Nasal cavity respiratory epithelium epithelial cell of viscerocranial mucosa (primary cell): ENCODE data around the gene CHRNB1. TPM values are rescaled to one million over a fixed set of nuclear protein-coding genes. Genes with fewer than 3 reads are reported as not detected.

Experiments used
- total RNA-seq: library from RNA; depleted of rRNA; stranded (reverse); fragments of >200 nt; gene quantifications from 2 replicates; pipeline ENCODE4 v1.2.3, GENCODE V29; 2014

CHRNB1 gene
- total RNA-seq, result 7.6 and 14.7 TPM in 2 replicates

GRCh38 chr17:7444682-7445618 is at the start of gene CHRNB1:
TSS of gene CHRNB1 (plus strand) at chr17:7445061. CDS start at chr17:7445128, 67 bp downstream.

GRCh38 chr17:7403977-7404736 is 40.7 kb upstream of the CHRNB1 start, which contains the start of gene TMEM256:
TSS of gene TMEM256 (minus strand) at chr17:7404097. CDS start at chr17:7404084, 13 bp downstream.

GRCh38 chr17:7407485-7408251 is 37.2 kb upstream of the CHRNB1 start, which contains the start of gene NLGN2:
TSS of gene NLGN2 (plus strand) at chr17:7407845. CDS start at chr17:7408256, 411 bp downstream.

GRCh38 chr17:7419819-7420610 is 24.8 kb upstream of the CHRNB1 start, which contains the start of gene SPEM1:
TSS of gene SPEM1 (plus strand) at chr17:7420324. CDS start at chr17:7420385, 61 bp downstream.

GRCh38 chr17:7425316-7425715 is 19.5 kb upstream of the CHRNB1 start, which contains the start of gene SPEM2:
TSS of gene SPEM2 (plus strand) at chr17:7425616. CDS start at chr17:7425689, 73 bp downstream.

GRCh38 chr17:7428557-7428956 is 16.3 kb upstream of the CHRNB1 start, which contains the start of gene SPEM3:
TSS of gene SPEM3 (plus strand) at chr17:7428857. CDS start at chr17:7428903, 46 bp downstream.

GRCh38 chr17:7439462-7440112 is 5.3 kb upstream of the CHRNB1 start, which contains the start of gene FGF11:
TSS of gene FGF11 (plus strand) at chr17:7439512. CDS start at chr17:7439621, 109 bp downstream.

GRCh38 chr17:7479213-7480088 is 34.6 kb downstream of the CHRNB1 start, which contains the start of gene ZBTB4:
TSS of gene ZBTB4 (minus strand) at chr17:7479631. CDS start at chr17:7466801, 12,830 bp downstream.

GRCh38 chr17:7481275-7481674 is 36.4 kb downstream of the CHRNB1 start, which contains the start of gene SLC35G6:
TSS of gene SLC35G6 (plus strand) at chr17:7481446. CDS start at chr17:7481517, 71 bp downstream.

GRCh38 chr17:7484067-7484918 is 39.4 kb downstream of the CHRNB1 start, which contains the start of gene POLR2A:
TSS of gene POLR2A (plus strand) at chr17:7484366.

Other genes with a start within 250 kb of the CHRNB1 start
- gene DLG4, start 225.2 kb upstream of the CHRNB1 start, total RNA-seq, result 1.0 and 9.3 TPM in 2 replicates
- 172 and 221 TPM in 2 replicates for gene ACADVL, start 225.1 kb upstream of the CHRNB1 start, total RNA-seq
- 62.4 and 66.6 TPM in 2 replicates for gene DVL2, start 210.5 kb upstream of the CHRNB1 start, total RNA-seq
- gene PHF23, start 205.6 kb upstream of the CHRNB1 start, total RNA-seq, result 27.0 and 32.2 TPM in 2 replicates
- 57.8 and 81.4 TPM in 2 replicates for gene GABARAP, start 202.6 kb upstream of the CHRNB1 start, total RNA-seq
- 26.3 and 49.0 TPM in 2 replicates for gene CTDNEP1, start 193.3 kb upstream of the CHRNB1 start, total RNA-seq
- 11.0 and 16.7 TPM in 2 replicates for gene ELP5, start 192.8 kb upstream of the CHRNB1 start, total RNA-seq
- gene CLDN7, start 182.6 kb upstream of the CHRNB1 start, total RNA-seq, result 453 and 573 TPM in 2 replicates
- under 0.01 and 0.14 TPM in 2 replicates for gene SLC2A4, start 163.3 kb upstream of the CHRNB1 start, total RNA-seq
- 0.34 and 1.1 TPM in 2 replicates for gene YBX2, start 150.4 kb upstream of the CHRNB1 start, total RNA-seq
- 435 and 611 TPM in 2 replicates for gene EIF5A, start 137.4 kb upstream of the CHRNB1 start, total RNA-seq
- gene GPS2, start 129.7 kb upstream of the CHRNB1 start, total RNA-seq, result 29.4 and 30.4 TPM in 2 replicates
- 15.7 and 22.5 TPM in 2 replicates for gene NEURL4, start 115.7 kb upstream of the CHRNB1 start, total RNA-seq
- gene ACAP1, start 108.5 kb upstream of the CHRNB1 start, total RNA-seq, result 0.34 and 0.71 TPM in 2 replicates
- gene KCTD11, start 92.9 kb upstream of the CHRNB1 start, total RNA-seq, result 7.2 and 21.0 TPM in 2 replicates
- not detected in 2 replicates for gene TMEM95, start 89.9 kb upstream of the CHRNB1 start, total RNA-seq
- 5.8 and 10.6 TPM in 2 replicates for gene TNK1, start 64.0 kb upstream of the CHRNB1 start, total RNA-seq
- gene PLSCR3, start 50.5 kb upstream of the CHRNB1 start, total RNA-seq, result 12.6 and 28.2 TPM in 2 replicates
- gene TMEM256, start 41.0 kb upstream of the CHRNB1 start, total RNA-seq, result 26.6 and 88.9 TPM in 2 replicates
- 1.4 and 6.1 TPM in 2 replicates for gene NLGN2, start 37.2 kb upstream of the CHRNB1 start, total RNA-seq
- not detected in 2 replicates for gene SPEM1, start 24.7 kb upstream of the CHRNB1 start, total RNA-seq
- not detected in 2 replicates for gene SPEM2, start 19.4 kb upstream of the CHRNB1 start, total RNA-seq
- not detected in 2 replicates for gene SPEM3, start 16.2 kb upstream of the CHRNB1 start, total RNA-seq
- gene TMEM102, start 9.6 kb upstream of the CHRNB1 start, total RNA-seq, result 10.3 and 10.7 TPM in 2 replicates
- 19.1 and 44.3 TPM in 2 replicates for gene FGF11, start 5.5 kb upstream of the CHRNB1 start, total RNA-seq
- gene ZBTB4, start 34.6 kb downstream of the CHRNB1 start, total RNA-seq, result 17.4 and 37.4 TPM in 2 replicates
- gene SLC35G6, start 36.4 kb downstream of the CHRNB1 start, total RNA-seq, result not detected in 2 replicates
- gene POLR2A, start 39.3 kb downstream of the CHRNB1 start, total RNA-seq, result 75.9 and 140 TPM in 2 replicates
- 0.34 and 2.5 TPM in 2 replicates for gene TNFSF12, start 104.0 kb downstream of the CHRNB1 start, total RNA-seq
- 2.6 and 3.8 TPM in 2 replicates for gene TNFSF13, start 113.7 kb downstream of the CHRNB1 start, total RNA-seq
- gene SENP3, start 116.9 kb downstream of the CHRNB1 start, total RNA-seq, result 76.8 and 126 TPM in 2 replicates
- gene CD68, start 134.6 kb downstream of the CHRNB1 start, total RNA-seq, result 8.3 and 13.7 TPM in 2 replicates
- gene MPDU1, start 138.8 kb downstream of the CHRNB1 start, total RNA-seq, result 31.0 and 32.5 TPM in 2 replicates
- gene SOX15, start 145.0 kb downstream of the CHRNB1 start, total RNA-seq, result 38.7 and 54.0 TPM in 2 replicates
- gene FXR2, start 169.8 kb downstream of the CHRNB1 start, total RNA-seq, result 39.1 and 51.3 TPM in 2 replicates
- gene SAT2, start 182.8 kb downstream of the CHRNB1 start, total RNA-seq, result 22.5 and 23.2 TPM in 2 replicates
- gene SHBG, start 185.1 kb downstream of the CHRNB1 start, total RNA-seq, result under 0.01 and 0.21 TPM in 2 replicates
- not detected in 2 replicates for gene ATP1B2, start 205.9 kb downstream of the CHRNB1 start, total RNA-seq
- gene TP53, start 242.4 kb downstream of the CHRNB1 start, total RNA-seq, result 26.7 and 40.1 TPM in 2 replicates
- gene WRAP53, start 243.4 kb downstream of the CHRNB1 start, total RNA-seq, result 2.7 and 3.3 TPM in 2 replicates